Panc1 (cell line): ENCODE measurements around the gene SLC7A7.

Source experiments
- POLR2AphosphoS5 ChIP-seq: IDR thresholded peaks from 2 replicates; pipeline ENCODE4 v1.6.1; 2012; ENCODE audit warnings: mild to moderate bottlenecking, low read depth, low read length, moderate library complexity
- TF ChIP-seq, protein P1 (sequence below): fragments of 450-650 bp; IDR thresholded peaks from 2 replicates; pipeline ENCODE4 v1.5.1; 2017; ENCODE audit warnings: mild to moderate bottlenecking

DNA sequence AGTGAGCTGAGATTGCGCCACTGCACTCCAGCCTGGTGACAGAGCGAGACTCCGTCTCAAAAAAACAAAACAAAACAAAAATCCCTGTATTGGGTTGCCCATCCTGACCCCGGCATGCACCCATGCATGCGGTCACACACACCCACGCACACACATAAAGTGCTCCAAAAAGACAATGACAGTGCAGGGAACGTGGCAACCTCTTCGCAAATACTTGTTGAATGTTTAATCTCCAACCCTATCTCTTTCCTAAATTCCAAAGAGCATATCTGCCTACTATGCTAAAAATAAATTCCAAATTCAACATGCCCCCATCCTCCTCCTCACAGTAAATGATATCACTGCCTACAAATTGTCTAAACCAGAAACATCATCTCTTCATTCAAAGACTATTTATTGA lies 13.5 kb downstream of the SLC7A7 start:
- TF ChIP-seq, protein P1, sequence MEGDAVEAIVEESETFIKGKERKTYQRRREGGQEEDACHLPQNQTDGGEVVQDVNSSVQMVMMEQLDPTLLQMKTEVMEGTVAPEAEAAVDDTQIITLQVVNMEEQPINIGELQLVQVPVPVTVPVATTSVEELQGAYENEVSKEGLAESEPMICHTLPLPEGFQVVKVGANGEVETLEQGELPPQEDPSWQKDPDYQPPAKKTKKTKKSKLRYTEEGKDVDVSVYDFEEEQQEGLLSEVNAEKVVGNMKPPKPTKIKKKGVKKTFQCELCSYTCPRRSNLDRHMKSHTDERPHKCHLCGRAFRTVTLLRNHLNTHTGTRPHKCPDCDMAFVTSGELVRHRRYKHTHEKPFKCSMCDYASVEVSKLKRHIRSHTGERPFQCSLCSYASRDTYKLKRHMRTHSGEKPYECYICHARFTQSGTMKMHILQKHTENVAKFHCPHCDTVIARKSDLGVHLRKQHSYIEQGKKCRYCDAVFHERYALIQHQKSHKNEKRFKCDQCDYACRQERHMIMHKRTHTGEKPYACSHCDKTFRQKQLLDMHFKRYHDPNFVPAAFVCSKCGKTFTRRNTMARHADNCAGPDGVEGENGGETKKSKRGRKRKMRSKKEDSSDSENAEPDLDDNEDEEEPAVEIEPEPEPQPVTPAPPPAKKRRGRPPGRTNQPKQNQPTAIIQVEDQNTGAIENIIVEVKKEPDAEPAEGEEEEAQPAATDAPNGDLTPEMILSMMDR = no peak
- no peak for TF ChIP-seq POLR2AphosphoS5
